Measurements from ENCODE around the gene CHN1. TPM values are rescaled to one million over a fixed set of nuclear protein-coding genes. Genes with fewer than 3 reads are reported as not detected.

CHN1 gene
- total RNA-seq, 6 donors from 2014 or later: 7.2 to 27.1 (median 11.0) TPM

DNA sequence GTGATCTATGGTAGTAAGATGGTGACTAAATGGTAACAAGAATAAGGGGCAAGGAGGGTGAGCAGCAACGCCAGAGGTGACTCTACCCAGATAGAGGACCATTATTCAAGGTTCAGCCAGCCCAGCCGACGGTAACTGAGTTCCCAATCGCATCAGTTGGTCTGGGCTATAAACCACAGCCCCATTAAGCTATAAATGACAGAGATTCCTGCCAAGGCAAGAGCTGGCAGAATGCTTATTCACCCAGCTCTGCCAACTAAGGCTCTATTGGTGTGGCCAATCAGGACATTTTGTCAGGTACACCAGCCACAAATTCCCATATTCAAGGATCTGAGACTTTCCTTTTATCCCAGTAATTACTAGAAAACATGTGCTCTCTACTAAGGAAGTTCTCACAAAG, 3.6 kb downstream of the CHN1 start:
- no peaks in the 10 kb centered on the region for H3K9me3 ChIP-seq
- no peak overlapping the region for H3K27ac ChIP-seq
- no peak overlapping the region for H3K4me3 ChIP-seq
- no peaks in the 10 kb centered on the region for H3K36me3 ChIP-seq
- ATAC-seq (ENCODE audit: low FRiP score in 2 of 2) (no peak), DNase-seq (no peak)
- H3K4me1 ChIP-seq: peaks cover 9 to 26% (median 20%) of the 10 kb centered on the region in 4 donors
- no peak for TF ChIP-seq POLR2AphosphoS5 (IDR thresholded peaks at IDR 0.05)
- no peak for TF ChIP-seq POLR2A (IDR thresholded peaks at IDR 0.05)
- TF ChIP-seq, protein P1, sequence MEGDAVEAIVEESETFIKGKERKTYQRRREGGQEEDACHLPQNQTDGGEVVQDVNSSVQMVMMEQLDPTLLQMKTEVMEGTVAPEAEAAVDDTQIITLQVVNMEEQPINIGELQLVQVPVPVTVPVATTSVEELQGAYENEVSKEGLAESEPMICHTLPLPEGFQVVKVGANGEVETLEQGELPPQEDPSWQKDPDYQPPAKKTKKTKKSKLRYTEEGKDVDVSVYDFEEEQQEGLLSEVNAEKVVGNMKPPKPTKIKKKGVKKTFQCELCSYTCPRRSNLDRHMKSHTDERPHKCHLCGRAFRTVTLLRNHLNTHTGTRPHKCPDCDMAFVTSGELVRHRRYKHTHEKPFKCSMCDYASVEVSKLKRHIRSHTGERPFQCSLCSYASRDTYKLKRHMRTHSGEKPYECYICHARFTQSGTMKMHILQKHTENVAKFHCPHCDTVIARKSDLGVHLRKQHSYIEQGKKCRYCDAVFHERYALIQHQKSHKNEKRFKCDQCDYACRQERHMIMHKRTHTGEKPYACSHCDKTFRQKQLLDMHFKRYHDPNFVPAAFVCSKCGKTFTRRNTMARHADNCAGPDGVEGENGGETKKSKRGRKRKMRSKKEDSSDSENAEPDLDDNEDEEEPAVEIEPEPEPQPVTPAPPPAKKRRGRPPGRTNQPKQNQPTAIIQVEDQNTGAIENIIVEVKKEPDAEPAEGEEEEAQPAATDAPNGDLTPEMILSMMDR (IDR thresholded peaks at IDR 0.05): no peak
- no peak for TF ChIP-seq EP300 (IDR thresholded peaks at IDR 0.05)
- WGBS, 2 donors: 77 to 93% methylated on average over 4 of the region's 4 CpGs
- peaks cover 0 to 13% (median 8%) of the 10 kb centered on the region in 4 donors for H3K27me3 ChIP-seq

DNA sequence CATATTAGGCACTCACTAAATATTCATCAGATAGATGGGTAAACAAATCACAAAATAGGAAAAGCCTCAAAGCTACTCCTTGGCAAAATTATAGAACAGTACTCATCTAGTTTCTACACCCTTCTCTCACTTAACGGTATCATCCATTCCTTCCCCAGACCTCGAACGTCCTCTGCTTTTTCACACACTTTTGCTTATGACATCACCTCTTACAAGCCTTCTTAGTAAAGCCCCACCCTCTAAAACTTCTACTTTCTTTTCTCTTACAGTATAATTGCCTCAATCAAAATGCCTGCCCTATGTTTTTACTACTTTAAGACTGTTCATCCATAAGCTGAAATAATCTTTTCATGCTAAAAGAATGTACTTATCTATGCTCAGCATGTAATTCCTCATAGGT, 8.1 kb downstream of the CHN1 start:
- Histone ChIP-seq H3K27me3 (no peaks in the 10 kb centered on the region), H3K4me3 (no peak overlapping the region), H3K27ac (peak overlapping the region in 1 of 4 donors; percentile 63), H3K9me3 (no peaks in the 10 kb centered on the region), H3K36me3 (no peaks in the 10 kb centered on the region), H3K4me1 (peaks cover 0 to 10% (median 6%) of the 10 kb centered on the region in 4 donors)
- DNase-seq (no peak), ATAC-seq (ENCODE audit: low FRiP score in 2 of 2) (no peak)
- TF ChIP-seq EP300 (IDR thresholded peaks at IDR 0.05): no peak
- no peak for TF ChIP-seq POLR2AphosphoS5 (IDR thresholded peaks at IDR 0.05)
- TF ChIP-seq, protein P1 (IDR thresholded peaks at IDR 0.05): no peak
- TF ChIP-seq POLR2A (IDR thresholded peaks at IDR 0.05): no peak
- WGBS, 2 donors: 54 to 67% methylated on average over 3 of the region's 3 CpGs

DNA sequence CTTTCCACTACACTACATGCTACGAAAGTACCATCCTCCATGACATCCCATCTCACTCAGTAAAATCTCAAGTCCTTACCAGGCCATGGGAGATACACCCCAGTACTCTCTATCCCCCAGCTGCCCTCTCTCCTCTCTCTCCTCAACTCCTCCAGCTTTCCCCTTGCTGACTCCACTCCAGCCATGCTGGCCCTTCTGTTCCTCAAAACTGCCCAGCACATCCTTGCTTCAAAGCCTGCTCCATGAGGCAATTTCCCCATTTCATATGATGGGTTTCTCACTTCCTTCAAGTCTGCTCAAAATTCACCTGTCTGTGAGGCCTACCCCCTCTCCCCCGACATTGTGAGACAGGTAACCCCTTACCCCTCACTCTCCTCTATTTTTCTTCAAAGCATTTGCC, 8.6 kb downstream of the CHN1 start:
- Histone ChIP-seq H3K36me3 (no peaks in the 10 kb centered on the region), H3K4me3 (no peak overlapping the region), H3K4me1 (peaks cover 0 to 10% (median 6%) of the 10 kb centered on the region in 4 donors), H3K27me3 (no peaks in the 10 kb centered on the region), H3K27ac (peak overlapping the region in 1 of 4 donors; percentile 15), H3K9me3 (no peaks in the 10 kb centered on the region)
- WGBS, 2 donors: 91 to 92% methylated on average over 2 of the region's 2 CpGs
- no peak for ATAC-seq (ENCODE audit: low FRiP score in 2 of 2)
- TF ChIP-seq POLR2AphosphoS5 (IDR thresholded peaks at IDR 0.05): no peak
- no peak for TF ChIP-seq EP300 (IDR thresholded peaks at IDR 0.05)
- TF ChIP-seq POLR2A (IDR thresholded peaks at IDR 0.05): no peak
- TF ChIP-seq, protein P1 (IDR thresholded peaks at IDR 0.05): no peak
- DNase-seq: no peak

DNA sequence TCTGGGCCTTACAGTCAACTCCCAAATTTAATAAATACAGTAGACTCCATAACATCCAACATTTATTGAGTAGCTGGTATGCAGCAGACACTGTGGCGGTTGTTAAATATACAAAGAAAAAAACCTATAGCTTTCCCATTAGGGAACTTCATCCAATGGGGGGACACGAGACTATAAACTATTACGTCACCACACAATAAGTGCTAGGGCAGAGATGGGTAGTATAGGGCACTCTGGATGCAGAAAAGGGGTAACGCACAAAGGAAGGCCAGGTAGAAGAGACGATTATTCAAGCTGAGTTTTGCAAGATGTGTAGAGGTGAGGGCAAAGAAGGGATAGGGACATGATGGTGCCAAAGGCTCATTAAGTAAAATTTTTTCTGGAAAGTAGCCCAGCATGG, 10.8 kb downstream of the CHN1 start:
- Histone ChIP-seq H3K27me3 (no peaks in the 10 kb centered on the region), H3K27ac (no peak overlapping the region), H3K4me3 (no peak overlapping the region), H3K36me3 (no peaks in the 10 kb centered on the region), H3K4me1 (peaks cover 0 to 10% (median 7%) of the 10 kb centered on the region in 4 donors), H3K9me3 (no peaks in the 10 kb centered on the region)
- TF ChIP-seq, protein P1 (IDR thresholded peaks at IDR 0.05): no peak
- TF ChIP-seq POLR2AphosphoS5 (IDR thresholded peaks at IDR 0.05) (no peak), EP300 (IDR thresholded peaks at IDR 0.05) (no peak), POLR2A (IDR thresholded peaks at IDR 0.05) (no peak)
- DNase-seq: no peak
- no peak for ATAC-seq (ENCODE audit: low FRiP score in 2 of 2)
- WGBS, 2 donors: 88 to 98% methylated on average over 5 of the region's 5 CpGs

DNA sequence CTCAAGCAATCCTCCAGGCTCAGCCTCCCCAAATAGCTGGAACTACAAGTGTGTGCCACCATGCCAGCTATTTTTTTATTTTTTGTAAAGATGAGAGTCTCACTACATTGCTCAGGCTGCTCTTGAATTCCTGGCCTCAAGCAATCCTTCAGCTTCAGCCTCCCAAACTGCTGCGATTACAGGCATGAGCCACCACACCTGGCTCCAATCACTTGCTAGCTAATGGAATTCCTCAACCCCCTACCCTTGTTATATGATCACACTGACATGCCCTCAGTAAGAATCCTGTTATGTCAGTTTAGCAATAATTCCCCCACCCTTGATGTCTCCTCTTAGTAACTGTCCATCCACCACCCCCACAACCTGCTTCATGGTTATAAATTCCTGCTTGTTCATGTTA, 12.3 kb downstream of the CHN1 start:
- no peak for TF ChIP-seq EP300 (IDR thresholded peaks at IDR 0.05)
- TF ChIP-seq POLR2A (IDR thresholded peaks at IDR 0.05): no peak
- no peak for TF ChIP-seq POLR2AphosphoS5 (IDR thresholded peaks at IDR 0.05)
- TF ChIP-seq, protein P1 (IDR thresholded peaks at IDR 0.05): no peak
- no peaks in the 10 kb centered on the region for H3K9me3 ChIP-seq
- DNase-seq (no peak), ATAC-seq (ENCODE audit: low FRiP score in 2 of 2) (no peak)
- peaks cover 0 to 6% (median 3%) of the 10 kb centered on the region in 4 donors for H3K4me1 ChIP-seq
- H3K36me3 ChIP-seq: no peaks in the 10 kb centered on the region
- H3K4me3 ChIP-seq: no peak overlapping the region
- WGBS, 2 donors: 96 to 100% methylated on average over 1 of the region's 1 CpG
- H3K27me3 ChIP-seq: no peaks in the 10 kb centered on the region
- H3K27ac ChIP-seq: no peak overlapping the region

Measured in upper lobe of left lung (tissue), 6 donors.